ENCODE data around the gene RRP7A. TPM values are rescaled to one million over a fixed set of nuclear protein-coding genes. Genes with fewer than 3 reads are reported as not detected.

RRP7A gene
- total and polyA plus RNA-seq, 2 of the 13 experiments (the other 11 are each of a cell fraction or from before 2014, with no cell fraction given) = 15.3 to 41.6 TPM

DNA sequence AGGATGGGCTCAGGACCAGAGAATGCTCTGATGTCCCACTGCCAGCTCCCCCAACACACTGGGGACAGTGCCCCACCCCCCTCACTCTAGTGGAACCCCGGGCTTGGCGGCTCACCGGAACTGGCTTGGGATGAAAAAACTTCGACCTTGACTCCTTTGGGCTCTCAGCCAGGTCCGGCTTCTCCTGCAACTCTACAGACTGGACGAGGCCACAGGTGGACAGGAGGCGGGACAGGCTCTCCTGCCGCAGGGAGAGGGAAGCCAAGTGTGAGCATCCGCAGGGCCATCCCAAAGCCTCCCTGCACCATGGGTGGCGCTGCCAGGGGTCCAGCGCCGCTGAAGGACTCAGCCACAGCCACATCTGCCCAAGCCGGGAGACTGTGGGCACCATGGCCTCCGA, 3.7 kb downstream of the RRP7A start (continued):
- TF ChIP-seq, protein P1, sequence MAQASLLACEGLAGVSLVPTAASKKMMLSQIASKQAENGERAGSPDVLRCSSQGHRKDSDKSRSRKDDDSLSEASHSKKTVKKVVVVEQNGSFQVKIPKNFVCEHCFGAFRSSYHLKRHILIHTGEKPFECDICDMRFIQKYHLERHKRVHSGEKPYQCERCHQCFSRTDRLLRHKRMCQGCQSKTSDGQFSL (CRISPR knock-in tag; IDR thresholded peaks at IDR 0.05) = no peak
- TF ChIP-seq, protein P2, sequence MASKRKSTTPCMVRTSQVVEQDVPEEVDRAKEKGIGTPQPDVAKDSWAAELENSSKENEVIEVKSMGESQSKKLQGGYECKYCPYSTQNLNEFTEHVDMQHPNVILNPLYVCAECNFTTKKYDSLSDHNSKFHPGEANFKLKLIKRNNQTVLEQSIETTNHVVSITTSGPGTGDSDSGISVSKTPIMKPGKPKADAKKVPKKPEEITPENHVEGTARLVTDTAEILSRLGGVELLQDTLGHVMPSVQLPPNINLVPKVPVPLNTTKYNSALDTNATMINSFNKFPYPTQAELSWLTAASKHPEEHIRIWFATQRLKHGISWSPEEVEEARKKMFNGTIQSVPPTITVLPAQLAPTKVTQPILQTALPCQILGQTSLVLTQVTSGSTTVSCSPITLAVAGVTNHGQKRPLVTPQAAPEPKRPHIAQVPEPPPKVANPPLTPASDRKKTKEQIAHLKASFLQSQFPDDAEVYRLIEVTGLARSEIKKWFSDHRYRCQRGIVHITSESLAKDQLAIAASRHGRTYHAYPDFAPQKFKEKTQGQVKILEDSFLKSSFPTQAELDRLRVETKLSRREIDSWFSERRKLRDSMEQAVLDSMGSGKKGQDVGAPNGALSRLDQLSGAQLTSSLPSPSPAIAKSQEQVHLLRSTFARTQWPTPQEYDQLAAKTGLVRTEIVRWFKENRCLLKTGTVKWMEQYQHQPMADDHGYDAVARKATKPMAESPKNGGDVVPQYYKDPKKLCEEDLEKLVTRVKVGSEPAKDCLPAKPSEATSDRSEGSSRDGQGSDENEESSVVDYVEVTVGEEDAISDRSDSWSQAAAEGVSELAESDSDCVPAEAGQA (IDR thresholded peaks at IDR 0.05; ENCODE audit: low read depth) = no peak
- TF ChIP-seq, protein P2 (CRISPR knock-in tag; IDR thresholded peaks at IDR 0.05; ENCODE audit: borderline replicate concordance) = no peak
- TF ChIP-seq ATF7-NPFF (CRISPR knock-in tag; IDR thresholded peaks at IDR 0.05; ENCODE audit: low read depth) (no peak), PITX1 (CRISPR knock-in tag; IDR thresholded peaks at IDR 0.05) (no peak), ISL2 (CRISPR knock-in tag; IDR thresholded peaks at IDR 0.05) (no peak), STAT5B (CRISPR knock-in tag; IDR thresholded peaks at IDR 0.05) (no peak), RARA (CRISPR knock-in tag; IDR thresholded peaks at IDR 0.05) (peak; percentile 37; the same call in 1 of the 2 replicates), KDM6A (CRISPR knock-in tag; IDR thresholded peaks at IDR 0.05; ENCODE audit: low read depth) (no peak), SSRP1 (CRISPR knock-in tag; IDR thresholded peaks at IDR 0.05) (no peak), ATF1 (CRISPR knock-in tag; IDR thresholded peaks at IDR 0.05) (no peak), TBP (CRISPR knock-in tag; IDR thresholded peaks at IDR 0.05) (no peak), REL (CRISPR knock-in tag; conservative IDR thresholded peaks at IDR 0.05) (no peak)
- TF ChIP-seq, protein P3, sequence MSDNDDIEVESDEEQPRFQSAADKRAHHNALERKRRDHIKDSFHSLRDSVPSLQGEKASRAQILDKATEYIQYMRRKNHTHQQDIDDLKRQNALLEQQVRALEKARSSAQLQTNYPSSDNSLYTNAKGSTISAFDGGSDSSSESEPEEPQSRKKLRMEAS (IDR thresholded peaks at IDR 0.05) = peak; percentile 13; the same call in 1 of the 2 replicates
- TF ChIP-seq, protein P4, sequence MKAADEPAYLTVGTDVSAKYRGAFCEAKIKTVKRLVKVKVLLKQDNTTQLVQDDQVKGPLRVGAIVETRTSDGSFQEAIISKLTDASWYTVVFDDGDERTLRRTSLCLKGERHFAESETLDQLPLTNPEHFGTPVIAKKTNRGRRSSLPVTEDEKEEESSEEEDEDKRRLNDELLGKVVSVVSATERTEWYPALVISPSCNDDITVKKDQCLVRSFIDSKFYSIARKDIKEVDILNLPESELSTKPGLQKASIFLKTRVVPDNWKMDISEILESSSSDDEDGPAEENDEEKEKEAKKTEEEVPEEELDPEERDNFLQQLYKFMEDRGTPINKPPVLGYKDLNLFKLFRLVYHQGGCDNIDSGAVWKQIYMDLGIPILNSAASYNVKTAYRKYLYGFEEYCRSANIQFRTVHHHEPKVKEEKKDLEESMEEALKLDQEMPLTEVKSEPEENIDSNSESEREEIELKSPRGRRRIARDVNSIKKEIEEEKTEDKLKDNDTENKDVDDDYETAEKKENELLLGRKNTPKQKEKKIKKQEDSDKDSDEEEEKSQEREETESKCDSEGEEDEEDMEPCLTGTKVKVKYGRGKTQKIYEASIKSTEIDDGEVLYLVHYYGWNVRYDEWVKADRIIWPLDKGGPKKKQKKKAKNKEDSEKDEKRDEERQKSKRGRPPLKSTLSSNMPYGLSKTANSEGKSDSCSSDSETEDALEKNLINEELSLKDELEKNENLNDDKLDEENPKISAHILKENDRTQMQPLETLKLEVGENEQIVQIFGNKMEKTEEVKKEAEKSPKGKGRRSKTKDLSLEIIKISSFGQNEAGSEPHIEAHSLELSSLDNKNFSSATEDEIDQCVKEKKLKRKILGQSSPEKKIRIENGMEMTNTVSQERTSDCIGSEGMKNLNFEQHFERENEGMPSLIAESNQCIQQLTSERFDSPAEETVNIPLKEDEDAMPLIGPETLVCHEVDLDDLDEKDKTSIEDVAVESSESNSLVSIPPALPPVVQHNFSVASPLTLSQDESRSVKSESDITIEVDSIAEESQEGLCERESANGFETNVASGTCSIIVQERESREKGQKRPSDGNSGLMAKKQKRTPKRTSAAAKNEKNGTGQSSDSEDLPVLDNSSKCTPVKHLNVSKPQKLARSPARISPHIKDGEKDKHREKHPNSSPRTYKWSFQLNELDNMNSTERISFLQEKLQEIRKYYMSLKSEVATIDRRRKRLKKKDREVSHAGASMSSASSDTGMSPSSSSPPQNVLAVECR (CRISPR knock-in tag; IDR thresholded peaks at IDR 0.05; ENCODE audit: borderline replicate concordance) = peak; percentile 31; the same call in 1 of the 2 replicates
- TF ChIP-seq, protein P5, sequence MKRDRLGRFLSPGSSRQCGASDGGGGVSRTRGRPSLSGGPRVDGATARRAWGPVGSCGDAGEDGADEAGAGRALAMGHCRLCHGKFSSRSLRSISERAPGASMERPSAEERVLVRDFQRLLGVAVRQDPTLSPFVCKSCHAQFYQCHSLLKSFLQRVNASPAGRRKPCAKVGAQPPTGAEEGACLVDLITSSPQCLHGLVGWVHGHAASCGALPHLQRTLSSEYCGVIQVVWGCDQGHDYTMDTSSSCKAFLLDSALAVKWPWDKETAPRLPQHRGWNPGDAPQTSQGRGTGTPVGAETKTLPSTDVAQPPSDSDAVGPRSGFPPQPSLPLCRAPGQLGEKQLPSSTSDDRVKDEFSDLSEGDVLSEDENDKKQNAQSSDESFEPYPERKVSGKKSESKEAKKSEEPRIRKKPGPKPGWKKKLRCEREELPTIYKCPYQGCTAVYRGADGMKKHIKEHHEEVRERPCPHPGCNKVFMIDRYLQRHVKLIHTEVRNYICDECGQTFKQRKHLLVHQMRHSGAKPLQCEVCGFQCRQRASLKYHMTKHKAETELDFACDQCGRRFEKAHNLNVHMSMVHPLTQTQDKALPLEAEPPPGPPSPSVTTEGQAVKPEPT (CRISPR knock-in tag; IDR thresholded peaks at IDR 0.05; ENCODE audit: low read depth) = no peak
